ENCODE results near the gene PITPNC1.

The PITPNC1 gene

DNA sequence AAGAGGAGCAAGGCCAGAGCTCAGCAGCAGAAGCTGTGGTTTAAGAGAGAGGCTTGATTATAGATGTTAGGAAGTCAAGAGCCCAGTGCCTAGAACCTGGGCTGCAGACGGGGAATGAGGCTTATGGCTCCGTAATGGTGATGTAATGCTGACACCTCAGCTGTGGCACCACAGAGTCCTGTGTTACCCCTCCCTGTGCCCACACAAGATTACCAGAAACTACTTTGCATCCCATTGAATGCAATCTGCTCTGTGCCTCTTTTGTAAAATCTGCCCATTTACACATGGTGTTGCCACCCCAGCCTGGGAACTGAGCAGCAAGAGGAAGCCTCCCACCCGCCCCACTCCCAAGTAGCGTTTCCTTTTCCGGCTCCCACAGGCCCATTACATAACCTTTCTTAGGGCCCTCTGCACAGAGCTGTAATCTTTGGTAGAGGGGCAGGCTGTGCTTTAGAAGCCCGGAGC is 57.0 kb downstream of the PITPNC1 start:
- no peak for DNase-seq (ENCODE audit: low read depth)

DNA sequence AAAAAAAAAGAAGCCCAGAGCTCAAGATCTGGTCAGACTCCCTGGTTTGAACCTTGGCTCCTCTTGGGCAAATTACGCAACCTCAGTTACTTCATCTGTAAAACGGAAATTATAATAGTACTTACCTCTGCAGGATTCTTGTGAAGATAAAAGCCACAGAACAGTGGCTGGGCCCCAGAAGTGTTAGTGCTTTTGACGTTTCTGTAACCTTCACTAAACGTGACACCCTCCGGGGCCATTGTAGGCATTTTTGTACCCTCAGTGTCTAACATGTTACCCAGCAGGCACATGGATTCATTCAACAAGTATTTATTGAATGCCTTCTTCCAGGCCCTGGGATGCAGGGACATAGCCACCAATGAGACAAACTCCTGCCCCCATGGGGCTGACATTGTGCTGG is 58.0 kb downstream of the PITPNC1 start:
- peak; percentile 57 for DNase-seq (ENCODE audit: low read depth)

DNA sequence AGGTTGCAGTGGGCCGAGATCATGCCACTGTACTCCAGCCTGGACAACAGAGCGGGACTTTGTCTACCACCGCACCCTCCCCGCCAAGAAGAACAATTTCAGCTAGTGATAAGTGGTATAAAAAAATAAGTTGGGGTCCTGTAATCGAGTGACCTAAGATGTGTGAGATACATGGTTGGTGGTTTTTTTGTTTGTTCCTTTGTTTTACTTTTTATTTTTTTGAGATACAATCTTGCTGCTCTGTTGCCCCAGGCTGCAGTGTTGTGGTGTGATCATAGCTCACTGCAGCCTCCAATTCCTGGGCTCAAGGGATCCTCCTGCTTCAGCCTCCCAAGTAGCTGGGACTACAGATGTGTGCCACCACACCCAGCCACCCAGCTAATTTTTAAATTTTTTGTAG is 58.7 kb downstream of the PITPNC1 start:
- no peak for DNase-seq (ENCODE audit: low read depth)

DNA sequence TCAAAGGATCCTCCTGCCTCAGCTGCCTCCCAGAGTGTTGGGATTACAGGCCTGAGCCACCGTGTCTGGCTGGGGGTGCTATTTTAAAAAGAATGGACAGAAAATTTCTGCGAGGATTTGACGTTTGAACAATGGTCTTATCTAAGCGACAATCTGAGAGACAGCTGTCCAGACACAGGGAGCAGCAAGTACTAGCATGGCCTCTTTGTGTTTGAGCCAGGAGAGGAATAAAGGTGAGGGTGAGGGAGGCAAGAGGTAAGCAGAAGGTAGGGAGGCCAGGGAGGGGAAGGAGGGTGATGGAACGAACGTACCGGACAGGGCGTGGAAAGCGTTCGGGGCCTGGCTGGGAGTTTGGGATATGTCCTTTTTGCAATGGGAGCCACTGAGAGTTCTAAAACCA is 59.2 kb downstream of the PITPNC1 start:
- no peak for DNase-seq (ENCODE audit: low read depth)

DNA sequence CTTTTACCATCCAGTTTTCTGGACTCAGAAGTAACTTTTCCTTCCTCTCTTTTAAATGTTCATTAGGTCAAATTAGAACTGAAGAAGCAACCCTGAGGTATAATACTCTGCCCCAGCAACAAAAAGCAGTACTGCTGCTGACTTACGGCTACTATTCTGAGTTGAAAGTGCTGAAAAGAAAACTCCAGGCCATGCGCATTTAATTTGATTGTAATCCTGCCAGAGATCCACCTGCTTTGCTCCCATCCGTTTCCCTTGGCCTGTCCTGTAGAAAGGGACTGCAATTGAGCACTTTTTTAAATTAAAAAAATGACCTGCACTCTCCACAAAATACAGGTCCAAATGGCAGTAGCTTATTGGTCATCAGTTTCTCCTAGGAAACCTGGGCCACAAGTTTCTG is 61.6 kb downstream of the PITPNC1 start:
- no peak for DNase-seq (ENCODE audit: low read depth)

DNA sequence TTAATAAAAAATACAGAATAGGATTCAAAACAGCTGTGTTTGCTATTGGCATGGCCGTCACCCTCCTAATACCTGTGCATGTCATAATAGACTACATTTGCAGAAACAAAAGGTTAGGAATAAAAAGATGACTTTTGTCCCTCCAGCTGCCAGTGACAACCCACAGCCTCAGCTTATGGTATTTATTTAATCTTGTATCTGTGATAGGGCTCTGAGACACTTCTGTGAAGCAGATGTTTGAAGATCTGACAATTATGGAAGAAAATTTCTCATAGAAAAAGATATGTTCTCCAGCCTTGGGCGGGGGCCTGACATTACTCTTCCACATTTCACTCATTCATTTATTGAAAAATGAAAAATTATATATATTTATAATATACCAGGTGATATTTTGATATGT is 62.2 kb downstream of the PITPNC1 start:
- no peak for DNase-seq (ENCODE audit: low read depth)

DNA sequence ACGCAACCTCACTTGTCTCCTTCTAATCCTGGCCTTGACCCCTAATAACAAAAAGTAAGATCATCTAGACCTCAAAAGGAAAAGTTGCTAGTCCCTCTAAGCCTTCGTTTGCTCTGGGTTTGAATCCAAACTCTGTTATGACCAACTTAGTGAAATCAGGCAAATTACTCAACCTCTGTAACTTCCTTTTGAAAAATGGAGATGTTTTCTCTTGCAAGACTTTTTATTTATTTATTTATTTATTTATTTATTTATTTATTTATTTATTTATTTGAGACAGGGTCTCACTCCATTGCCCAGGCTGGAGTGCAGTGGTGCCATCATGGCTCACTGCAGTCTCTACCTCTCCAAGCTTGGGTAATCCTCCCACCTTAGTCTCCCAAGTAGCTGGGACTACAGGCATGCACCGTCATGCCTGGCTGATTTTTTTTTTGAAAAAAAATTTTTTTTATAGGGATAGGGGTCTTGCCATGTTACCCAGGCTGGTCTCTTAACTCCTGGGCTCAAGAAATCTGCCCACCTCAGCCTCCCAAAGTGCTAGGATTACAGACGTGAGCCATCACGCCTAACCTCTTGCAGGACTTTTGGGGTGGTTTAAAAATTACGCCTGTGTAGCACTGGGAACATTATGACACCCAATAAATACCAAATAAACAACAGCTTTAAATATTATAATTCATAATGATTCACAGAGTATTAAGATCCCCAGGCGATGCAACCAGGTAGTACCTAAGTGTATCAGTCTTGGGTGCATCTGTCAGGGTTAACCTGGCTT is 63.4 kb downstream of the PITPNC1 start:
- peak; percentile 21 for DNase-seq (ENCODE audit: low read depth)

DNA sequence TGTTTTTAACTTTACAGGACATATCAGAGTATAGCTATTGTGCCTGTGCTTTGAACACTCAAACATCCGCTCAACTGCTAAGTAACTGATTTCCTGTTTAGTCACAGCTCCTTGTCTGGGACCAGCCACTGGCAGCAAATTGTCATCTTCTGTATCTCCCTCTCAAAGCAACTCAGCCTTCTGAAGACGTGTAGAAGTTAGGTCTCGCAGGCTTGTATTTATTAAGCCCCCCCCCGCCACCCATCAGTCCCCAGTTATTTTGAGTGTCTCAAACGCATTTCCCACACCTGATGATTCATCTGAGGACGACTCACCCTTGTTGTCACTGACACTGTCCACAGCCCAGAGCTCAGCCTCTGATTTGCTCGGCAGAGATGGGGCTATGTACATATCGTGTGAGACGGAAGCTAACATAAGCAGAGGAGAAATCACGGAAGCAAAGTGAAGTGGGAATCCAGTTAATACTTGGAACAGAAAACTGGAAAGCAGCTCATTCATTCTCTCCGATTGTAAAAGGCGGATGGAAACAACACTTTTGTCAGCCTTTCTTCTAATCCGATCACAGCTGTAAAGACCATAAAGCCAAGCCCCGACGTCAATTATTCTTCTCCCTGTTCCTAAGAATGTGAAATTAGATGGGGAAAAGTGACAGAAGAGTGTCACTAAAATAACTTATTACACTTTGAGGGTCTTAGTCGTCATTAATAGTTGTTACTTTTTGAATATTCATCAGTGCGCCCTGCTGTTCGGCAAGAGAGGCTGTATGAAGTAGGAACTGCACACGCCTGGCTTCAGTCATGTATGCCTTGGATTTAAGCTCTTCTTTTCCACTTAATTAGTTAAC is 64.2 kb downstream of the PITPNC1 start:
- DNase-seq (ENCODE audit: low read depth), result peak; percentile 66

DNA sequence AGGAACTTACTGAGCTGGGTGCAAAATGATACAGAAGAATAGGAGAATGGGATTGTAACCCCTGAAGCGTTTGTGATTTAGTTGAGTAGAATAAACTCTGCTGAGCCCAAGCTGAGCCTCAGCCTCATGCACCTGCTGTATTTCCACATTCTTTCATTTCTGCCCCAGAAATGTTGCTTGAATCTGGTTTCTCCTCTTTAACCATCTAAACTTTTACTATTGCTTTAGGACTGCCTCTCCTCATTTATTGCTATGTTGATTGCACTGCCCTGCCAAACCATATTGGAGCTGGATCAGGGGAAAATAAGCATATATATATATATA is 64.8 kb downstream of the PITPNC1 start:
- no peak for DNase-seq (ENCODE audit: low read depth)

DNA sequence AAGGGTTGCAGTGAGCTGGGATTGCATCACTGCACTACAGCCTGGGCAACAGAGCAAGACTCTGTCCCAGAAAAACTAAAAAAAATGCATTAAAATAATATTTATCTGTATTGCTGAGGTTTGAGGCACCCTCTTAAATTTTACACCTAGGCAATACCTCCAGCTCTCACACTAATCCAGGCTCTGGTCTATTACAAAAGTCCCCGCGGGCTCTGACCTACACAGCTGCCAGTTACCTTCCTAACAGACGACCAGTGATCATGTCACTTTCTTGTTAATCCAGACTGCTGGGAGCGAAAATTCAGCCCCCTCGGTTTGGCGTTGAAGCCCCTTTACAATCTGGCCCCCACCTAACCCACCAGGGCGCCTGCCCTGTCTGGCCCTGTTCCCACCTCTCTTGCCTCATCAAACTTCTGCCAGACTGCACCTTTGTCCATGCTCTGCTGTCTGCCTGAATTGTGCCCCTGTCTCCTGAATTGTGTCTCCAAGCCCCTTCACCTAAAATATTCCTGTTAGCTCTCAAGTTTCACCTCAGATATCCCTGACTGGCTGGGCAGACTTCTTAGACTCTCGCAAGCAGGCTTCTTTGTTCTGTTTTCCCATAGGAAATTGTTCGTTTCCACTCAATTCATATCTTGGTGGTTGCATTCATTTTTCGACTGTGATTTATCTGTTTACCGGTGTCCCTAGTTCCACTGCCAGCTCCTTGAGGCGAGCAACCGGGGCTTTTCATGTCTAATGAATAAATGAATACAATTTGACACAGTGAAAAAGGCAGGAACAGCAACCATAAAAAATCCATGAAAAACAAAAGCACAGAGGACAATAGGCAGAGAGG is 65.9 kb downstream of the PITPNC1 start:
- no peak for DNase-seq (ENCODE audit: low read depth)

DNA sequence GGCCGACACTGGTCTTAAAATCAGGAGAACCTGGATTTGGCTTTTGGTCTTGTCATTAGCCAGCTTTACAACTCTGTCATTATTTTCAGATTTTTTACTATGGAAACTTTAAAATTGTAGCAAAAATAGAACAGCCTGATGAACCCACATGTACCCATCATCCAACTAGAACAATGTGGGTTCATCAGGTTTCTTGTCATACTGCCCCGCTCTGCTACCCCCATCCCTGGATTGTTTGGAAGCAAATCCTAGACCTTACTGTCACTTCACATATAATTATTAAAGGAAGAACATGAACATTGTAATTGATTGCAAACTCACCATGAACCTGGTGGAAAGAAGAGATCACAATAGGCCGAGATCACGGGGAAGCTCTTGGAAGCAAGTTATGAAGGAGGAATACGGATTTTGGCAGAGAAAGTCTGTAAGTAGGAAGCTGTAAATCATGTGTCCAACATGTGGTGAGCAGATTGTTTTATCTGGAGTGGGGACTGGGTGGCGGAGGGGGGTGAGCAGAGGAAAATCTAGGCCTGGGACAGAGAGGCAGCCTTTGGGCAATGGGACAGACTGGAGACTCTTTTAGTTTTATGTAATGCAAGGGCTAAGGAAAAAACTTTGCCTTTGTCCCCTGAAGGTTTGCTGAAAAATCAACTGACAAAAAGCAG is 67.0 kb downstream of the PITPNC1 start:
- peak; percentile 12 for DNase-seq (ENCODE audit: low read depth)

DNA sequence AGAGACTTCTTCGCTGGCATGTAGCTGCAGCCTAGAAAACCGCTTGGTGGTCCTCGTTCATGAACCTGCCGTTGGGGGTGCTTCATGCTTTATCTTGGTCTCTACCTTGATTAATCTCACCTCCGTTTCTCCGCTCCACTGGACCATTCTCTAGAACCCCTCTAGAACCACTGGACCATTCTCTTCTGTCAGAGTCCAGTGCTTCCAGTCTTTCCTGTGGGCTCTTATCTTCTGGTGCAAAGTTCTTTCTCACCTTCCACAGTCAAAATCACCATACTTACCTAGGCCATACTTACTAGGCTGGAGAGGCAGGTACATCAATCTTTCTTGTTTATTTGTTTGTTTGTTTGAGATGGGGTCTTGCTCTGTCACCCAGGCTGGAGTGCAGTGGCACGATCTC is 71.4 kb downstream of the PITPNC1 start:
- DNase-seq (ENCODE audit: low read depth), result no peak

DNA sequence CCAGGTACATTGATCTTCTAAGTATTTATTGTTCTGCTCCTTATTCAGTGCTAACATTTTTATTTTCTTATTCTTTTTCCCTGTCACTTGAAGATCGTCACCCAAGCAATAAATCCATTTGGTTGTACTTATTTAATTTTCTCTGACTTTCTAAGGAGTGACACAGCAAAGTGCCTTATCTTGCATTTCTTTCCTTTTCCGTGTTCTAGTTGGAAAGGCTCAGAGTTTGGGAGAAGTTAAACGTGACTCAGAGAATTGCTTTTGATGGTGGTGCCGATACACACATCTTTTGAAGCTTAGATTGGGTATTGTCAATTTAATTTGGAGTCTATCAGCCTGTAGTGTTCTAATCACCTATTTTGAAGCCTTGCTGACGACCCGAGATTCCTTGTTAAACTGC is 72.0 kb downstream of the PITPNC1 start:
- no peak for DNase-seq (ENCODE audit: low read depth)

DNA sequence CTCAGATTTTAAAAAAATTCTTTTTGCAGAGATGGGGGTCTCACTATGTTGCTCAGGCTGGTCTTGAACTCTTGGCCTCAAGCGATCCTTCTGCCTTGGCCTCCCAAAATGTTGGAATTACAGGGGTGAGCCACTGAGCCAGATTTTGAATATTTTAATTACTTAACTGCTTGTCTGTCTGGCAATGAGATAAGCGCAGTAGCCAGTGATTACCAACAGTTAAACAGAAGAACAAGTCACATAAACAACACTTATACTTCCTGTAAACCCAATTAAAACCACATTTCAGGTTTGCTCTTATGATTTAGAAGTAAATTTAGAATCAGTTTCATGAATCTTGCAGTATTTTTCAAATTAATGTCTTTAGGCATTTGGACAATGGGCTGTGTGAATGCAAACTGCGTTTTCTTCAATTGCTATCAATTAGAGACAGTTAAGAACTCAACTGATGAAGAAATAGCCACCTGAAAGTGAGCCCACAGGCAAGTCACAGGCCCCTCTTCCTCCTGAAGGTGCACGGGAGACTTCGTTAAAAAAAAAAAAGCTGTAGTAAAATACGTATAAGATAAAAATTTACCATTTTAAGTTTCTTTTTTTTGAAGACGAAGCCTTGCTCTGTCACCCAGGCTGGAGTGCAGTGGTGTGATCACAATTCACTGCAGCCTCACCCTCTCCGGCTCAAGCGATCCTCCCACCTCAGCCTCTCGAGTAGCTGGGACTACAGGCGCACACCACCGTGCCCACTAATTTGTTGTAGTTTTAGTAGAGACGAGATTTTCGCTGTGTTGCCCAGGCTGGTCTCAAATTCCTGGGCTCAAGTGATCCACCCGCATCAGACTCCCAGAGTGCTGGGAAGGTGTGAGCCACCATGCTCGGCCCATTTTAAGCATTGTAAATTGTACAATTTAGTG is 73.0 kb downstream of the PITPNC1 start:
- DNase-seq (ENCODE audit: low read depth), result no peak

DNA sequence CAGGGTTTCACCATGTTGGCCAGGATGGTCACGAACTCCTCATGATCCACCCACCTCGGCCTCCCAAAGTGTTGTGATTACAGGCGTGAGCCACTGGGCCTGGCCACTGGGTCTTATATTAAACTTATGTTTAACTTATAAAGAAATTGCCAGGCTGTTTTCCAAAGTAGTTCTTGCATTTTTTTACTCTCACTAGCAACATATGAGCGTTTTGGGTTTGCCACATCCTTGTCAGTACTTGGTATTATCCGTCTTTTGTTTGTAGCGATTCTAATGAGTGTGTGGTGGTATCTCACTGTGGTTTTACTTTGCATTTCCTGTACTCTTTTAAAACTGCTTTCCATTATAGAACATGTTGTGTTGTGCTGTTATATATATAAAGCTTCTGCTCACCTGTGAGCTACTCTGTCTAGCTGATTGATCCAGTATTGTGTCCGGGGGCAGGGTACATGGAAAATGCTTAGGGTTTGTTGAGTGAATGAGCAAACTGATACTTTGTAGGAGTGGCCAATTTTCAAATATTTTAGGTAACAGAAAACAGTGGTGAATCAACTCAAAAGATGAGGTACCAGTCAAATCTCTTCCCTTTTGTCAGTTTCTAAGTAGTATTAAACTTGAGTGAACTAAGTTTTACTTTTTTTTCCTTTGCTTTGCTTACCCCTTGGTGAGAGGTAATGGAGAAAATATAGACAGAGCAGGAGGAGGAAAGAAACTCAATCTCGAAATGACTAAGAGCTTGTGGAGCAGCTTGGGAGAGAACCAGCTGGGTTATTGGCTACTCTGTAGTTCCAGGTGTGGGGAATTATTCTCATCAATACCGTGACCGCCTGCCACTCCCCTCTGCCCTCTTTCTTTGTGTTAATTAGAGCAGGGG is 75.8 kb downstream of the PITPNC1 start:
- DNase-seq (ENCODE audit: low read depth), result no peak

DNA sequence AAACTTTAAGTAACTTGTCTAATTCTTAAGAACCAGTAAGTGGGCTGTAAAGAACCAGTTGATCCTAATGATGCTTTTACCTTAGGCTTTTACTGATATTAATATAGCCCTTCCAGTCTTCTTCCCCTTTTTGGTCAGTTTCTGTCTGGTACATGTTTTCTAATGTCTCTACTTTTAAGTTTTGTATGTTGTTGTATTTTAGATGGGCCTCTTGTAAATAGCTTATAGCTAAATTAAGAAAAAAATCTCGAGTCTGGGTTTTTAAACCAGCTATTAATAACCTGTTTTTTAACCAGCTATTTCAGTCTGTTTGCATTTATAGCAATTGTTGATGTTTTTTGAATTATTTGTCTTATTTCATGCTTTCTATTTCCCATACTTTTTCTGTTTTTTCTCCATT is 79.0 kb downstream of the PITPNC1 start:
- no peak for DNase-seq (ENCODE audit: low read depth)

DNA sequence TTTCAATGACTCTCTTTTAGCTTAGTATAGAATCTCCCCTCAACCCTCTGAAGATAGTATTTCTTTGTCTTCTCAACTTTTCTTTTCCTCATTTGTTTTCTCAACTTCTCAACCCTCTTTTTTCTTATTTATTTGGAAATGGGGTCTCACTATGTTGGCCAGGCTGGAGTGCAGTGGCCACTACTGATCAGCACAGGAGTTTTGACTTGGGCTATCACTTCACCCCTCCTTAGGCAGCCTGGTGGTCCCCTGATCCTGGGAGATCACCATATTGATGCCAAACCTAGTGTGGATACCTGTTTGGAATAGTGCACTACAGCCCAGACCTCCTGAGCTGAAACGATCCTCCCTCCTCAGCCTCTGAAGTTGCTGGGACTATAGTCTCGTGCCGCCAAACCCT is 79.8 kb downstream of the PITPNC1 start:
- DNase-seq (ENCODE audit: low read depth), result no peak

DNA sequence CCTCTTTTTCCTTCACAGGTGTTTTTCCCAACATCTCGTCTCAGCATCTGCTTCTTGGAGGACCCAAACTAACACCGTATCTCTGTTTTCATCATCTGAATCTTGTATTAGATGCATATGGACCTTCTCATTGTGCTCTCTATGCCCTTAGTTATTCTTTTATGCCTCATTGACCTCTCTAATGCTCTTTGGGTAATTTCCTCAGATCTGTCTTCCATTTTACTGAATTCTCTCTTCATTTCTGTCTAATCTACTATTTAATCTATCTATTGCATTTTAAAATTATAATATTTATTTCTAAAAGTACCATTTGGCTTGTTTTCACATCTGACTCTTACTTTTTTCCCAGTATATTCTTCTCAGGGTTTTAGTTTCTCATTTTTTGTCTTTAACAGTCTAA is 81.1 kb downstream of the PITPNC1 start:
- DNase-seq (ENCODE audit: low read depth), result no peak

DNA sequence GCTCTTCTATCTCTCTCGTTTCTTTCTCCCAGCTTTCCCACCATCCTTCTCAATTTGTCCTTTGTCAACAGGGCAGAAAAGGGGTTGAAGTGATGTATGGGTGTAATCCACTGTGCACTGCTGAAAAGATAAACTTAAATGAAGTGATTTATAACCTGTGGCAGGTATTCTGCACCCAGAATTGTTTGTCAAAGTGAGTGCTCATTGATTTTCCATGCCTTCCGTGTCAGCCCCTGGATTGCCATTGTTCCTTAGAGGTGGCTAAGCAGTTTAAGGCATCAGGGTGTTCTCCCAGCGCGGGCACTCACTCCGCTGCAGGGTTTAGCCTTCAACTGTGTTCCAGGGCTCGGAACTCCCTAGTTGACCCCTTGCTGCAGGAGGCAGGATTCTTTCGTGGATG is 82.9 kb downstream of the PITPNC1 start:
- no peak for DNase-seq (ENCODE audit: low read depth)

DNA sequence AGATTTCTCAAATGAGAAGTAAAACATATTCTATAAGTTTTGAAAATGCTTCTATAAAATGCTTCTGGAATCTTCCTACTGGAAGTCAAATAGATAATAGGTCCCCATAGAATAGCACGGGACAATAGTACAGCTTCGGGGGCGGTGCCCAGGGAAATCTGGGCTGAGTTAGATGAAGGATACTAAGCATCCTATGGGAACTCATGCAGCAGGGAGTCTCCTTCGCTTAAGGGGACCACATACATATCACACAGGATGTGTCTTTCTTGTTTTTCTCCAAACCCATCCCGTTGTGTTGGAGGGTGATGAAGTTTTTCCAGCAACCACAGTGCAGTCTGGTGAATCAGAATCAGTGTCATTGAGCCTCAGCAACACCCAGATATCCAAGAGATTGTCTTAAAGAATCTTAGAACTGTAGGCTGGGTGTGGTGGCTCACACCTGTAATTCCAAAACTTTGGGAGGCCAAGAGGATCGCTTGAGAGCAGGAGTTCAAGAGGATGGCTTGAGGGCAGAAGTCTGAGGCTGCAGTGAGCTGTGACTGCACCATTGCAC is 84.2 kb downstream of the PITPNC1 start:
- no peak for DNase-seq (ENCODE audit: low read depth)
